Measurements from ENCODE around the gene FBXO40.

FBXO40 gene

DNA sequence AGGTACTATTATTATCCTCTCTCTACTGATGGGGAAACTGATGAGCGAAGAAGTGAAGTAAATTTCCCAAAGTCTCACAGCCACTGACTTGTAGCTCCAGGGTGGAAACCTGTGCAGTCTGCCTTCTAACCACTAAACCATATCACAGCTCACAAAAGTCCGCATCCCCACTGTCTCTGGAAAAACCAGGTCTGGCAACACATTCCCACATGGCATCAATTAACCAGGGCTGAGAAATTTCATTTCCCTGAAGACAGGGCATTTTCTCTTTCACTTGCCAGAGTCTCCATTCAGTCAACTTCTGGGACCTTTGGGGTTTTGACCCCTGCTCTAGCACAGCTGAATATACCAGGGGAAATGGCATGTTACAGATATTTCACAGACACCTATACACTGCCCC, 26.5 kb downstream of the FBXO40 start:
- no peak for DNase-seq (ENCODE audit: low read depth)

DNA sequence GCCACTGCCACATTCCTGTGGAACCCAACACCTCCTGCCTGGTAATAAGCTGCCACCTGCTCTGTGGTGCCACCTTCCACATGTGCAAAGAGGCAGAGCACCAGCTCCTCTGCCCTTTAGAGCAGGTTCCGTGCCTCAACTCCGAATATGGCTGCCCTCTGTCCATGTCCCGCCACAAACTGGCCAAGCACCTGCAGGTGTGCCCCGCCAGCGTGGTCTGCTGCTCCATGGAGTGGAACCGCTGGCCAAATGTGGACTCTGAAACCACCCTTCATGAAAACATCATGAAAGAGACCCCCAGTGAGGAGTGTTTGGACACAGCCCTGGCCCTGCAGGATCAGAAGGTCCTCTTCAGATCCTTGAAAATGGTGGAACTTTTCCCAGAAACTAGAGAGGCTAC, 28.3 kb downstream of the FBXO40 start:
- DNase-seq (ENCODE audit: low read depth) = no peak

DNA sequence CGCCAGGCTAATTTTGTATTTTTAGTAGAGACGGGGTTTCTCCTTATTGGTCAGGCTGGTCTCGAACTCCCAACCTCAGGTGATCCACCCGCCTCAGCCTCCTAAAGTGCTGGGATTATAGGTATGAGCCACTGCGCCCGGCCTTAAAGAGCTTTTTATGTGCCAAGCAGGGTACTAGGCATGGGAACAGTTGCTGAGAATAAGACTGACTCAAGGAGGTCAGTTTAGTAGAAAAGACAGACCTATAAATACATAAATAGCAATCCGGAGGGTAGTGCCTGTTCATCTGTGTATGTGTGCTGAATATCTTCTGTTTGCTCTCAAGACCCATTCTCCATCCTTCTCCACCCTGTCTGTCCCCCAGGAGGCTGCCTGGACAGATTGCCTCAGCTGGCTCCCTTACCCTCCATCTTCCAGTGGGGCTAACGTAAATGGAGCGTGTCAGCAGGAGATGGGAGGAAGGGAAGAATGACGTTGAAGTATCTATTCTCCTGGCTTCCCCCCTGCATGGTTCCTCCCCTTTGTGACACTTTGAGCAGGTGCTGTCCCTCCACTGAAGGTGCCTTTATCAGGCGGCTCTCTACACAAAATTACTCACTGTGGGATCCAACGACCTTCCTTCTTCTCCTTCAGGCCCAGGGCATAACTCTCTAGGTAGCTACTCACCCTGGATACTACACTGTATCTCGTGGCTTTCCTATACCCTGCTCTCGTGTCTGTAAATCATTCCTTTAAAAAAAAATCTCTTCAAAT, 31.1 kb downstream of the FBXO40 start:
- DNase-seq (ENCODE audit: low read depth) = no peak

DNA sequence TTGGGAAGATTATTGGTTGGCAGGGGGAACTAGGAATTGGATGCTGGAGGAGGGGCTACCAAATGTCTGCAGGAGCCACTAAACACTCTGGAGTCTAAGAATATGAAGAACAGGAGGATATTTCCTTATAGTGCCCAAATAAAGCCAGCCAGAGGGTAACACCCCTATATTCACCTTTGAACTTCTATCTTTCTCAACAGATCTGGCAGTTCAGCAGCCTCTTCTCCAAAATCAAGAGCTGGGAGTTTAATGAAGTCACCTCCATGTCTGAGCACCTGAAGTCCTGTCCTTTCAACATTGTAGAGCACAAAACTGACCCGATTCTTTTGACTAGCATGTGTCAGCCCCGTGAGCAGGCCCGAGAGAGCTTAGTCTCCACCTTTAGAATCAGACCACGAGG, 33.3 kb downstream of the FBXO40 start:
- DNase-seq (ENCODE audit: low read depth) = no peak

DNA sequence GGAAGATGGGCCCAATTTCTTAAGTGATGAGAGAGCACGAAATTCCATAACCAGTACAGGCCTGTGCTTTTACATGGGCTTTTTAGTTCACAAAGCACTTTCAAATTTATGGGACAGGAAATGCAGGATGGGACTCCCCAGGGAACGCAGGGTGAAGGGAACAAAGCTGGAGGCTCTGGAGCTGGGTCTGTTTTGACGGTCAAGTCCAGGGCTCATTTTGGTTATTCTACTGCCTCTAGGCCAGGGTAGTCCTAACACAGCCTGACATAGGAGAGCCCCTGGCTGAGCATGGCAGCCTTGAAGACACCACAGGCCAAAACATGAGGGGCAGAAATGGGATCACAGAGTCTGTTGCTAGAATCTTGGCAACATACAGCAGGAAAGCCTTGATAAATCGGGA, 34.0 kb downstream of the FBXO40 start:
- DNase-seq (ENCODE audit: low read depth) = no peak

DNA sequence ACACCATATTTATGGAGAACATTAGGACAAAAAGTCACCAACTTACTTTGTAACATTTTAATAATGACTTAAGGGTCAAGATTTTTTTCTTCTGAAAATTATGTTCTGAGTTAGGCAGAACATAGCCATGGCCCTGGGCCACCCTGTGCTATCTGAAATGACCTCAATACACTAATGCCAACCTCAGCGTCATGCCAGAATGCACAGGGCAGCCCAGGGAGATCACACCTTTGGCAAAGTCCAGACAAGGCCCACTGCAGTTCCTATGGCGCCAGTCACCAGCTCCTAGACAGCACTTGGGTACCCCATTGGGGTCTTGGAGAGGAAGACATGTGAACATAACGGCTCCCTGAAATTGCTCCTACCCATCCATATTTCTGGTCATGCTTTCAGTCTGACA, 34.4 kb downstream of the FBXO40 start:
- DNase-seq (ENCODE audit: low read depth) = no peak

DNA sequence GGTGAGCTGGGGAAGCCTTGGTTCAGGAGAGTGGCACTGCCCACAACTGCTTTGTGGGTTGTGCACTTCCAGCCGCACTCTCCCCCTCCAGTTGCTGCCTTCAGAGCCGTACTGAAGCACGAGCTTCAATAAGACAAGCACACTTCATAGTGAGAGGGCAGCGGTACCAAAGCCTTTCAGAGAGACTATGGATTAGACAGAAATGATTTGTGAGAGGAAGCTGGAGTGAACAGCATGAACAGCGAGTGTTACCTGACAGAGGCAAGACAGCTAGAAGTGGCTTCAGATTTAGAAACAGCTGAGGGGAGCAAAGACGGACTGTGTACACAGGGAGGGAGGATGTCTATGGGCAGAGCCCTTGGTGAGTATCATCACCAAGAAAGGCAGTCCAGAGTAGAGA, 36.4 kb downstream of the FBXO40 start:
- DNase-seq (ENCODE audit: low read depth) = no peak

DNA sequence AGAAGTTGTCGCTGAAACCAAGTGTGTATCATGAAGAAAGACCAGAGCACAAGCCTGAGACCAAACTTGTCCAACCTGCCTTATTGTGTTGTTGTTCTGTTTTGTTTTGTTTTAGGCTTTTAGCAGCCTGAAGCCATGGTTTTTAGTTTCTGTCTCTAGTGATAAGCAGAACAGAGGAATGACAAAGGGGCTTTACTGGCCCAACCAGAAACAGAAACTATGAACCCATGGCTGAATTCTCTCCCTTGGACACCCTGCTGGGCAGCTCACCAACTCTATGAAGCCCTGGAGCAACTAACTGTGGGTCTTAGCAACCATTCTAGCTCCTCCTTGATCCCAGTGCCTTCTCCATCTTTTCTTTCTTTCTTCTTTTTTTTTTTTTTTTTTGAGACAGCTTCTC, 37.2 kb downstream of the FBXO40 start:
- DNase-seq (ENCODE audit: low read depth) = no peak

DNA sequence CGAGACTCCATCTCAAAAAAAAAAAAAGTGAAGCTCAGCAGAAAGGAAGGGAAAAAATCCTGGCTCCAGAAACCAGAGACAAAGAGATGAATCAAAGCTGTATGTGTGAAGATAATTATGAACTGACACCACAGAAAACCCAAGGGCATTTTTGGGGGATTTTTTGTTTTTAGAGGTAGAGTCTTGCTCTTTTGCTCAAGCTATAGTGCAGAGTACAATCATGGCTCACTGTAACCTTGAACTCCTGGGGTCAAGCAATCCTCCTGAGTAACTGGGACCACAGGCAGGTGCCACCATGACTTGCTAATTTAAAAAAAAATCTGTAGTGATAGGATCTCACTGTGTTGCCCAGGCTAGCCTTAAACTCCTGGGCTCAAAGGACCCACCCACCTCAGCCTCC, 44.7 kb downstream of the FBXO40 start:
- no peak for DNase-seq (ENCODE audit: low read depth)

DNA sequence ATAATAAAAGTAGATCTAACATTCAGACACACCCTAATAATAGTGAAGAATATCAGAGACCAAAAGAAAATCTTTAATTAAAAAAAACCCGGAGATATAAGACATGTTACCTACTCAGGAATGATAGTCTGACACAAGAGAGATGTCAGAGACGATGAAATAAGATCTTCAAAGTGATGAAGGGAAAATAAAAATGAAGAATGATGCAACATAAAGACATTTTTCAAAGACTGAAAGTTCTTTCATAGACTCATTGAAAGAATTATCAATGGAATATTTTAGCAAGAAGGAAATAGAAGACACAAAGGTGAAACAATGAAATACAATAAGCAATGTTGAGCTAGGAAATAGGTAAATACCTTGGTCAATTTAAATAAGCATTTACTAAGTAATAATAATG, 47.9 kb downstream of the FBXO40 start:
- DNase-seq (ENCODE audit: low read depth) = no peak

DNA sequence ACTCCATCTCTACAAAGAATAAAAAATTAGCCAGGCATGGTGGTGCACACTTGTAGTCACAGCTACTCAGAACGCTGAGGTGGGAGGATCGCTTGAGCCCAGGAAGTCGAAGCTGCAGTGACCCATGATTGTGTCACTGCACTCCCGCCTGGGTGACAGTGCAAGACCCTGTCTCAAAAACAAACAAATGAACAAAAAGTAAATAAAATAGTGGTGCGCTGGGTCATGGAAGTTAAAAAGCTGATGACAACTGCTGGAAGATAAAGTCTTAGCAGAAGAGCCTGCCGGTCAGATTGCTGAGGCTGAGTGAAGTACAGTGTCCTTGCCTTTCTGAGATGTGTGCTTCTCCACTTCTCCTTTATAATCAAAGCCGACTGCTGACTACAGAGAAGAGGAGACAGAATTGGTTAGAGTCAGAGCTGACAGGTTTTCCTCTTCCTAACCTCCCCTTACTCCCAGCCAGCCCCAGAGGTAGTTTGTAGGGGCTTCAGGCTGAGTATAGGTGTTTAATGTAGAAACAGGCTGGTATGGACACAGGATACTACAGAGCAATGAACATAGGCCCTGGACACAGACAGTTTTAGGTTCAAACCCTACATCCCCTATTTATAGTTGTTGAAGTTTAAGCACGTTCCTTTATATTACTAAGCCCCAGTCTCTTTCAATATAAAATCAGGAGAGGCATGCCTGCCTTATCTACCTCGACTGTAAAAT, 49.6 kb downstream of the FBXO40 start:
- no peak for DNase-seq (ENCODE audit: low read depth)

DNA sequence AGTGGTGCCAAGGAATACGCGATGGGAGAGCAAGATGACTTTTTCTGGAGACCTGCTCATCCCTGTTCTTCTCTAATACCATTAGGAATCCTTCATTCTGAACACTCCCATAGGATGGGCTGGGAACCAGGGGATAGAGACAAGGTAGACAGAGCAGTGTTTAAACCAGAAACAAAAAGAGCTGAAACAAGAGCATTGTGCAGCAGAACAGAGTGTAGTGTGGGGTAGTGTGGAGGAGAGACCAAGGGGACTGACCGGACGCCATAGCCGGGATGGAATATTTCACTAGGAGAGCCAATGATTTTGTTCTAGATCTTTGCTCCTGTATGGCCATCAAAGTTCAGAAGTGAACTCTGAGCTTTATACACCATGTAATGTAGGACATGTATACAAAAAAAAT, 51.9 kb downstream of the FBXO40 start:
- DNase-seq (ENCODE audit: low read depth) = no peak

DNA sequence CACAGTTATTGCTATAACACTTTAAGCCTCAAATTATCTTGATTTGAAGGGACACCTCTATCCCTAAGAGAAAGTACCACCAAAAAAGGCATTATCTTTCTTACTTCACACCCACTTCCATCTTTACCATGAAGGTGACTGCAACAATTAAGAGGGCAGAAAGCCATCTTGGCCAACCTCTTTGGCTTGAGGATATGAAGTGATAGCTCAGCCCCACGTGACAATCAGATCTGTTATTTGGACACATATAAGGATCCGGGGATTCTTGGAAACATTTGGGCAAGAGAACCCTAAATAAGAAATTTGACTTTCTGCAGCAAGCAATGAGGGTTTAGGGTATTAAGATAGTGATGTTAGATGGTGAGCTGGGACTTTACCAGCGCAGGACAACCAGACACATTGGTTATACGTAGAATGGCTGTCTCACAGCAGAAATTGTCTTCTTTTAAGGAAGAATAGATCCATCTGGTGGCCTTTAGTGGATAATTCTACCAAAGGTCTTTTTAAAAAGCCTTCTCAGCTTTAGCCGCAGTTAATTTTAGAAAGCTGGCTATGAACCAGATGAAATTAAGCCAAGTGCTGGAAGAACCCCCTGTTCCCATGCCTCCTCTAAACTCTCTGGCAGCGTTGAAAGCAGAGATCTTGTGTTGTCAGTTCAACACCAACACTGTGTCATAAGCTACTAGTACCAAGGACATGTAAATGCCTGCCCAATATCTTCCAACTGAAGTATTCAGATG, 55.2 kb downstream of the FBXO40 start:
- DNase-seq (ENCODE audit: low read depth) = no peak

DNA sequence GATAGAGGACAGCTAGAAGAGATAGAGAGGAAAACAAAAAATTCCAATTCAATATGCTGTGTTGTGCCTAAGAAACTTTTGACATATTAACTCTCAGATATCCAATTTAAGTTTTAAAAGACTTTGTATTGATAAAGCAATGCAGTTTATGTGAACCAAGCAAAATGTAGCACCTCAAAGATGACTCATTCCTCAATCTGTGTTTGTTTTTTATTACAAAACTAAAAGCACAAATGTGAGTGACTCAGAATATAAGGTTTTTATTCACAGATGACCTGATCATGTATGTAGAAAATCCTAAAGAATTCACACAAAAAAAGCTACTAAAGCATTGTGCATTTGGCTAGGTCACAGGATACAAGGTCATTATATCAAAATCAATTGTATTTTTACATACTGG, 56.5 kb downstream of the FBXO40 start:
- DNase-seq (ENCODE audit: low read depth) = peak; percentile 8

DNA sequence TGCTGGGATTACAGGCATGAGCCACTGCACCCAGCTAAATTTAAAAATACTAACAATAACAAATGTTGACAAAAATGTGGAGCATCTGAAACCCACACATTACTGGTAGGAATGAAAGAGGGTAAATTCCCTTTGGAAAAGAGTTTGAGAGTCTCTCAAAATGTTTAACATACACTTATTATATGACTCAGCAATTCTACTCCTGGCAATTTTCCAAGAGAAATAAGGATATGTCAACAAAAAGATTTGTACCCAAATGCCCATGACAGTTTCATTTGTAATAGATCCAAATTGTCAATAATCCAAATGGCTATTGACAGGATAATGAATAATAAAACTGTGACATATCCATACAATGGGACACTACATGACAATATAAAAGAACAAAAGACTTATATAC, 58.5 kb downstream of the FBXO40 start:
- peak; percentile 24 for DNase-seq (ENCODE audit: low read depth)

DNA sequence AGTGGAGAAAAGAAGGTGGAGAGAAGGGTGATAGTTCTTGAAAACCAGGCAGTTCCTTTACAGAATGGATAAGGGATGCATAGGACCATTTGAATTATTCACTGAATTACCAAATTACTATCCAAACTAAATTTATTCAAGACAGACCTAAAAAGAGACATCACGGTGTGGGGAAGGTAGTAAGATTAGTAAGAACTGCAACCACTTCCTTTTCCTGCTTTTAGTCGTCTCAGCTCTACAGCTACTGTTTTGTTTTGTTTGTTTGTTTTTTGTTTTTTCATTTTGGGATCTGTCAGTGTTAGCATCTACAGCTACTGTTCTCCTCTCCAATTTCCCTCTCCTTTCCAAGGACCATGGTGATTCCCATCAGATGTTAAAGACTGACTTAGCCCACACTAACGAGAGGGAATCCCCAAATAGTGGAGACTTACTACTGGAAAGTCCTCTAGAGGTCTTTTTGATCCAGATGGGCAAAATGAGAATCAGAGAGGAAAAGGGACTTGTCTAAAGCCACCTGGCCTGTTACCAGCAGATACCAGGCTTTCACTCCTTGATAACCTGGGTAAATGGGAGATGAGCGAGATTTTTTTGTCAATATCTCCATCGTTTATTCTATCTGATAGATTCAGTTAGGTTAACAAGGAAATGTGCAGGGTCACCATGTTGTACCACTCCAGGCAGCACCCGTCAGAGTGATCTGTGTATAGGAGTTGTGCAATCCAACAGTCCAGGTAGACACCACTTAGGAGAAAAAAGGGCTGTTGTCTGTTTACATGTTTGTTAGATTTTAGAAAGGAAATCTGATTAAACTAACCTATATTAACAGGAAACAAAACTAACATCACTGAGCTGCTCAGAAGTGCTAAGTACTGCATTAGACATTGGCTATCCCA, 61.6 kb downstream of the FBXO40 start:
- DNase-seq (ENCODE audit: low read depth) = no peak

DNA sequence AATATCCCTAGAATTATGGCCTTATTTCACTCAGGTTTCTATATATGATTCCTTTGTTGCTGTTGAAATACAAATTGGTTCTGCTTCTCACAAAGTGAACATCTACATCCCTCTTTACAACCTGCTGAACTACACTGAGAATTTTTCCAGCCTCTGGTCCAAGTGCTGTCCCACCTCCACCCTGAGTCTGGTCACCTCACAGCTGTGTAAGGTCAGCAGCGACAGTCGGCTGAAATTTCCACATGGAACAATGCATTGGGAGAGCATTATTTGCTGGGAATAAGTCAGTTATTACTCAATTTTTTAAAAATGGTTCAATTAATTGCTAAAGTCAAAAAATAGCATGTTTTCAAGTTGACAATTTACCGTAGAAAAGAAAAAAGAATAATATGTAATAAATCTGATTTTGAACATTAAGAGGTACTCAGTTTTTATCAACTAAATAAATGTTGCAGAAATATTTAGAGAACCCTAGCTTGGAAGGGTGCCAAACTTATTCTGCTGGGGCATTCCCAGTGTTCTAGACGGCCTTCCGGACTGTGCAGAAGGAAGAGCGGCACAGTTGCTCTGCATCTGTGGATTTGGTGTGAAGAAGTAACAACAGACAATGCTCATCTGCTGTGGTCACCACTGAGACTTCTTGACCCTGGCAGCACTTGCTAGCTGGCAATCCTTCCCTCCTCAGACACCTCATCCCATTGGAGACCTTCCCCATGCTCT, 65.7 kb downstream of the FBXO40 start:
- no peak for DNase-seq (ENCODE audit: low read depth)

DNA sequence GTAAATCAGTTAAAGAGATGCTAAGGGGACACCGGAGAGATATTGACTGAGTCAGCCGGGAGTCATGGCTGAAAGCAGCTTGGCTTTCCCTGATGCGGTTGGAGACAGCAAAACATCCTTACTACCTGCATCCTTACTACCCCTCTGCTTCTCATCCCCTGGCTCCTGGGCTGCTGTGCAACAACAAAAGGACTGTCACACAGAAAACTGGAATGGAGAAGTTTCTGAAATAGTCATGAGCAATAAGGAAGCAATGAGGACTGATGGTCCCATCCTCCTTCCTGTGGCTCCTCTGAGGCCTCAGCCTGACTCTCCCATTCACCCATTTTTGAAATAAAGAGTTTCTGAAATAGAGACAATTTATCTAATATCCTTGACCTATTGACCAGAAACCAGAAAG, 66.4 kb downstream of the FBXO40 start:
- no peak for DNase-seq (ENCODE audit: low read depth)

DNA sequence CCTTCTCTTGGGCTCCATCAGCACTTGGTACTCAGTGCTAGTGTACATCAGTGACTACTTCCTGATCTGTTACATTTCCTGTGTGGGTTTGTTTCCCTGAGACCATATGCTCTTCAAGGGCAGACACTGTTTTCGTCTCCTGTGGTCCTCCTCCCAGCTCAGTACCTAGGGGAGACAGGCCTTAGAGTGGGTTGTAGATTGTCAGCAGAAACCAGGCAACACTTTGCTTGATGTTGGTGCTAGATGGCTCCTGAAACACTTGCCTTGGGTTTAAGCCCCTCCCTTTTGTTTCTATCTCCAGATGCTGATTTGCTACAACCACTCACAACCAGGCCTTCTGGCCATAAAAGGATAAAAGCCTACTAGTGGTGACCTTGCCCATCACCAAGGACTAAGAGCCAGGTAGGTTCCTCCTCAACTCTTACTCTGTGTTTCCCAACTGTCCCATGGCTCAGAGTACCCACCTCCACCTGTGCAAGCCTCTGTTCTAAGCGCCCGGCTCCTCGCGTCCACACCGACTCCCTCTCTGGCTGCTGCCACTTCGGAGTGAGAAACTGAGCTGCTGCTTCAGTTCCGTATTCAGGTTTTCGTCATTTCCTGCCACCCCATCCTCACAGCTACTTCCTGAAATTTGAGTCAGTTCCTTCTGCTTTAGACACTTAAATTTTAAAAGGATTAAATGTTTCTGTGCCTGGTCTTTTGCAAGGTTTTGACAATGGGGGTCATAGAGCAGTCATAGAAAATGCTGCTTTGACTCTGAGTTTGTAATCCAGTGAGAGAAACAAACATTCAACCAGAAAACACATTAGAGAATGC, 67.4 kb downstream of the FBXO40 start, which contains the start of gene HCLS1:
TSS of gene HCLS1 (minus strand) at position 548 of the 816 bp plus-strand sequence. CDS start 2,556 bp downstream, outside the sequence.
- DNase-seq (ENCODE audit: low read depth) = peak; percentile 35

DNA sequence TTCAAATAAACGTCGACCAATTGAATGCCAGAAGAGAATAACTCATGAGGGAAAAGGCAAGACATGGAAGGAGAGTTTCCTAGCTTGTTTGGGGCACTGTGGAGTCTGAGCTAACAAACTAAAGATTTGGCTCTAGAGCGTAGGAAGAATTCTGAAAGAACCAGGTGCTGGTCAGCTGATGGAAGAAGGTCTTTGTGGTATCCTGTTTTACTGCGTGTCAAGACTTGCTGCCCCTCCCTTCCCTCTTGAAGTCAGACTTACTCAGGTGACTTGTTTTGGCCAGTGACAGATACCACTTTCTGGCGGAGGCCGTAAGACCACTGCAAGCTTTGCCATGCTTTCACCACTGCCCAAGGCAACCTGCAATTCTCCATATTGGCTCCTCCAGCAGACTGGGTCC, 68.2 kb downstream of the FBXO40 start:
- no peak for DNase-seq (ENCODE audit: low read depth)
